Suppressor macrophage treated with lipopolysaccharide for 4 hours (primary cell): ENCODE measurements around the gene ZNF784.

Experiments
- DNase-seq: peaks from one replicate; pipeline ENCODE4 v3.0.0-alpha.2; 2020

Gene ZNF784

GRCh38 chr19:55624109-55625003 is at the start of gene ZNF784:
ZNF784 (minus strand) TSS chr19:55624566; CDS start chr19:55624561, 5 bp downstream.
- peak; percentile 98 for DNase-seq

- no peak for DNase-seq
These were observed 49.5 kb upstream of the ZNF784 start for GRCh38 chr19:55673889-55674288.

- DNase-seq = no peak
These were observed 49.1 kb upstream of the ZNF784 start for GRCh38 chr19:55673465-55673864.

- no peak for DNase-seq
These were observed 48.1 kb upstream of the ZNF784 start for GRCh38 chr19:55672418-55672817.

GRCh38 chr19:55671054-55671378 is 46.6 kb upstream of the ZNF784 start:
- no peak for DNase-seq

GRCh38 chr19:55670280-55671053 is 46.1 kb upstream of the ZNF784 start:
- no peak for DNase-seq

- DNase-seq = no peak
These were observed 45.3 kb upstream of the ZNF784 start for GRCh38 chr19:55669418-55670279.

GRCh38 chr19:55668603-55669348 is 44.4 kb upstream of the ZNF784 start:
- no peak for DNase-seq

- DNase-seq = no peak
These were observed 43.6 kb upstream of the ZNF784 start for GRCh38 chr19:55667958-55668357.

GRCh38 chr19:55667511-55667910 is 43.1 kb upstream of the ZNF784 start:
- DNase-seq = no peak

- no peak for DNase-seq
These were observed 42.6 kb upstream of the ZNF784 start for GRCh38 chr19:55667006-55667381.

GRCh38 chr19:55666343-55667005 is 42.1 kb upstream of the ZNF784 start:
- DNase-seq = no peak

GRCh38 chr19:55663846-55664536 is 39.6 kb upstream of the ZNF784 start:
- no peak for DNase-seq

GRCh38 chr19:55661826-55662225 is 37.5 kb upstream of the ZNF784 start:
- no peak for DNase-seq

- DNase-seq = no peak
These were observed 36.6 kb upstream of the ZNF784 start for GRCh38 chr19:55660991-55661390.

- no peak for DNase-seq
These were observed 36.0 kb upstream of the ZNF784 start for GRCh38 chr19:55660404-55660803.

- no peak for DNase-seq
These were observed 35.5 kb upstream of the ZNF784 start for GRCh38 chr19:55659822-55660221.

- no peak for DNase-seq
These were observed 34.6 kb upstream of the ZNF784 start for GRCh38 chr19:55658846-55659459.

- DNase-seq = no peak
These were observed 32.8 kb upstream of the ZNF784 start for GRCh38 chr19:55656988-55657747.

- DNase-seq = no peak
These were observed 32.2 kb upstream of the ZNF784 start for GRCh38 chr19:55656552-55656951.
